Measurements from ENCODE around the gene SUMO2.
A peak's percentile ranks its signal among the peaks of the same experiment; 100 is the strongest.
"Not testable (repeated sequence)": the region's sequence is repeated elsewhere in the genome, so short reads cannot be mapped to it uniquely, and the experiment has no call there.

Gene SUMO2

DNA sequence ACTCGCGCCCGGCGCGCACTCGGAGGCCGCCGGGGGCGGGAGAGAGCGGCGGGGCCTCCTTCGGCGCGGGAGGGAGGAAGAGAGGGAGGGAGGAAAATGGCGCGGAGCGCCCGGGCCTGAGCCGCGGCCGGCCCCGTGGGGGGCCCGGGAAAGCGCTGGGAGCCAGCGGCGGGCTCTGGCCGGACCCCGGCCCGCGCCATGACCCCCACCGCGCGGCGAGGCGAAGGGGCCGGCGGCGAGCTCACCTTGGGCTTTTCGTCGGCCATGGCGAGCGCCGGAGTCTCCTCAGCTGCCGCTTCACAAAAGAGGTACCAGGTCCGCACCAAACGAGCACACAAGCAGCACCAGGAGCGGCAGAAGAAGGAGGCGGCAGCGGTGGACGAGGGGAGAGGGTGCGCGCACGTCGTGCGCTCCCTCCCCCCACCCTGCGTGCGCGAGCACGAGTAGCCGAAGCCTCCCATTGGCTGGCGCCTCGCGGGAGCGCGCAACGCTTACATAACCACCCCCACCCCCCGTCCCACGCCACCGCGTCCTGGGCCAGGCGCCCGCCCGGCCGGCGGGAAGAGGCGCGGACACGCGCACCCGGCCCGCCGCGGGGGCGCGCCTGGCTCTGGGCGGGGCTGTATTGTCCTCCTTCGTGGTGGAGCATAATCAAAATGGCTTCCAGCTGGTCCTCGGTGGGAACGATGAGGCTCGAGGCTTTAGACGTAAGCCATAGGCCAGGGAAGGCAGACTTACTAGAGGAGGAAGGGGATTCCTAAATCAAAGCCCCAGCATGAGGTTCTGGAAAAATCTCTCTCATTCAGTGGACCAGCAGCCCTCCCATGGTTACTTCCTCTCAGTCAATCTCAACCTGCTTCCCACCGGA is at the start of gene SUMO2:
Gene SUMO2 (minus strand): TSS at position 391 of the 868 bp plus-strand sequence. CDS start 125 bp downstream, at position 266.
- no peak for DNase-seq

GRCh38 chr17:75231741-75232464 is 49.1 kb upstream of the SUMO2 start:
- DNase-seq = no peak

DNA sequence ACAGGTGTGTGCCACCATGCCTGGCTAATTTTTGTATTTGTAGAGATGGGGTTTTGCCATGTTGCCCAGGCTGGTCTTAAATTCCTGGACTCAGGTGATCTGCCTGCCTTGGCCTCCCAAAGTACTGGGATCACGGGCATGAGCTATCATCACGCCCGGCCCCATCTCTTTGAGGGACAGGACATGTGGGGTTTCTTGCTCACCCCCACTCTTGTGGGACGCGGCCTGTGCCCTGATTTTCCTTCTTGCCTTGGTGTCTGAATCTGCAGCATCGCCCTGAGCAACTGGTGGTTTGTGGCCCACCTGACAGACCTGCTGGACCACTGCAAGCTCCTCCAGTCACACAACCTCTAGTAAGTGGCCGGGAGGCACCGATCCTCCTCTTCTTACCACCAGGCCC is 48.3 kb upstream of the SUMO2 start:
- DNase-seq = no peak

- DNase-seq = no peak
Observed at GRCh38 chr17:75228847-75229246, 46.1 kb upstream of the SUMO2 start.

- peak; percentile 73 for DNase-seq
Observed at GRCh38 chr17:75228305-75228704, 45.5 kb upstream of the SUMO2 start.

DNA sequence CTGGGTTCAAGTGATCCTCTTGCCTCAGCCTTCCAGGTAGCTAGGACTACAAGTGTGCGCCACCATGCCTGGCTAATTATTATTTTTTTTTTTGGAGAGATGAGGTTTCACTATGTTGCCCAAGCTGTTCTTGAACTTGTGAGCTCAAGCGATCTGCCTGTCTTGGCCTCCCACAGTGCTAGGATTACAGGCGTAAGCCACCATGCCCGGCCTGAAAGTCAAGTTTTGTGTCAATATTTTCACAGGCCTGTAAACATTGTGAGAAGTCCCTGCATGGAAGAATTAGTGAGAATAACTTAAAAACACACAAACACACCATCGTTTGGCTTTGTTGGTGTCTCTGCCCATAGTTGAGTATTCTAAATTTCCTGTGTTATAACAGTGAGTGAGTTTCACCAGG is 45.0 kb upstream of the SUMO2 start:
- DNase-seq = no peak

GRCh38 chr17:75225016-75225415 is 42.3 kb upstream of the SUMO2 start:
- no peak for DNase-seq

DNA sequence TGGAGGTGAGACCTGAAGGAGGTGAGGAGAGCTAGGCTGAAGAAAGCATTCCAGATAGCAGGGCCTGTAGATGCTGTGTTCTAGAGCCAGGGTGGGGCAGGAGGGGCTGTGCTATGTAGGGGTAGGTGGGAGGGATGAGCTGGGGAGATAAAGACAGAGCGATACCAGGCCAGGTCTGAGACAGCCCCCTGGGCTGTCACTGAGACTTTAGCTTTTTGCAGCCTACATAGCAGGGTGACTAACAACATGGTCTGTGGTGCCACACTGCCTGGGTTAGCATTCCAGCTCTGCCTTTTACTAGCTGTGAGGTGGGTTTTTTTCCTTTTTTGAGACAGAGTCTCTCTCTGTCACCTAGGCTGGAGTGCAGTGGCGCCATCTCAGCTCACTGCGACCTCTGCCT is 37.1 kb upstream of the SUMO2 start:
- no peak for DNase-seq

DNA sequence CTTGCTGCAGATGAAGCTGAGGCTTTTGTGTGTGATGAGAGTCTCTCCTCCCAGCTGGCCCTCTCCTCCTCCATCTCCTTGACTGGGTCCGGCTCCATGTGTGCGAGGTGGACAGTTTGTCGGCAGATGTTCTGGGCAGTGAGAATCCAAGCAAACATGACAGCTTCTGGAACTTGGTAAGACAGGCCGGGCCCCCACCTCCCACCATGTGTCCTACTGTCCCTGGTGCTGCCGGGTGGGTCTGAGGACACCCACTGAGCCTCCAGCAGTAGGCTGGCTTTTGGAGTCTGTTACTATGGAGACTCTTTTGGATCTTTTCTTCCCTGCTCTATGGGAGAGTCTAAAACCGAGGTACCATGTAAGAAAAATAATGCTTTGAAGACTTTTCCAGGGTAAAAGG is 35.4 kb upstream of the SUMO2 start:
- DNase-seq = no peak

DNA sequence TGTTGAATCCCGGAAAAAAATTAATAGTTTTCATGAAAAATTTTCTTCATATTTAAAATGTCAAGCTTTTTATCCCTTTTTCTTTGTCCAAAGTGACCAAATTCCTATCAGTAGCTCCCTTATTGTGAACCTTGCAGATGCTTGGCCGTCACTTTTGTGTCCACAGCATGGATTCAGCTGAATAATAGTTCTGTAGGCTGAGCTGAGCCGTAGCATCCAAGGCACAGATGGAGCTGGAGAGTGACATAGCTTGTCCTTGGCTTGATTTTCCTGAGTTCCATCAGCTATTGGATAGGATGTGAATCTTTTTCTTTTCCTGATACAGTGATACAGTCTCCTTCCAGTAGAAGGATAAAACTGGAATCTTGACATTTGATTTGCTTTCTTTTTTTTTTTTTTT is 26.3 kb upstream of the SUMO2 start:
- DNase-seq = no peak

DNA sequence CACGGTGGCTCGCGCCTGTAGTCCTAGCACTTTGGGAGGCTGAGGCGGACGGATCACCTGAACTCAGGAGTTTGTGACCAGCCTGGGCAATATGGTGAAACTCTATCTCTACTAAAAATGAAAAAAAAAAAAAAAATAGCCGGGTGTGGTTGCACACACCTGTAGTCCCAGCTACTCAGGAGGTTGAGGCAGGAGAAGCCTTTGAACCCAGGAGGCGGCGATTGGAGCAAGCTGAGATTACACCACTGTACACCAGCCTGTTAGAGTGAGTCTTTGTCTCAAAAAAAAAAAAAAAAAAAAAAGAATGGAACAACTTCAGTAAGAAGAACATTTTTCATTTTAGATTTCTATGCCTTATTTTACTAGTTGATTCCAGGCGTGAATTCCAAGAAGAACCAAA is 25.4 kb upstream of the SUMO2 start:
- no peak for DNase-seq

- no peak for DNase-seq
Observed at GRCh38 chr17:75207760-75208159, 25.0 kb upstream of the SUMO2 start.

- not testable (repeated sequence) for DNase-seq
Observed at GRCh38 chr17:75207050-75207407, 24.3 kb upstream of the SUMO2 start.

GRCh38 chr17:75205793-75206163 is 23.0 kb upstream of the SUMO2 start:
- DNase-seq = no peak

GRCh38 chr17:75205037-75205792 is 22.5 kb upstream of the SUMO2 start, which contains the start of gene NUP85:
Gene NUP85 (plus strand): TSS chr17:75205679. CDS start chr17:75205762, 83 bp downstream.
- DNase-seq = peak; percentile 60

GRCh38 chr17:75199886-75200618 is 17.3 kb upstream of the SUMO2 start:
- no peak for DNase-seq

DNA sequence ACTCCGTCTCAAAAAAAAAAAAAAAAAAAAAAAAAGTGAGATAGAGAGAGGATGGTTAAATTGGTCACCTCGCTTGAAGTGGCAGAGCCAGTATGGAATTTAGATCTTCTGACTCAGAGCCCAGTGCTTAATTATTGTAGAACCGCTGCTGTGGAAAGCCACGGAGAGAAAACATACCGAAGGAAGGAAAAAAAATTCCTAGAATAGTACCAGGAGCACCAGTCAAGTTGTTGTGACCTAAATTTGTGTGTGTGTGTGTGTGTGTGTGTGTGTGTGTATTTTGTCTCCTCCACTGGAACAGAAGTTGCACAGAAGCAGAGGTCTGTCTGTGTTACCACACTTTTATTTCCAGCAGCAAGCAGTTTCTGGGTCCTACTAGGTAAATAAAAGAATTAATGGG is 12.1 kb upstream of the SUMO2 start:
- no peak for DNase-seq

GRCh38 chr17:75191584-75191983 is 8.8 kb upstream of the SUMO2 start:
- no peak for DNase-seq

DNA sequence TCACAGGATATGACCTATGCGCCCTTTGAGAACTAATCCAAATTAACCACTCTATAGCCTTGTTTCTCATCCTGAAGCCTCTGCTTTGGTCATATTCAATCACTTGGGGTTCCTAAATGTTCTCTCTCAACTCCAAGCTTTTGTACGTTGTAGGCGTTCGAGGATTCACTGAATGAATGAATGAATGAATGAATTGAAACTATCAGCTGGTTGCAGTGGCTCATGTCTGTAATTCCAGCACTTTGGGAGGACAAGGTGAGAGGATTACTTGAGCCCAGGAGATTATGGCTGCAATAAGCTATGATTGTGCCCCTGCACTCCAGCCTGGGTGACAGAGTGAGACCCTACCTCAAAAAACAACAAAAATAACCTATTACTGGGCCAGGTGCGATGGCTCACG is 5.9 kb upstream of the SUMO2 start:
- no peak for DNase-seq

GRCh38 chr17:75183999-75184884 is 1.5 kb upstream of the SUMO2 start:
- DNase-seq = no peak

DNA sequence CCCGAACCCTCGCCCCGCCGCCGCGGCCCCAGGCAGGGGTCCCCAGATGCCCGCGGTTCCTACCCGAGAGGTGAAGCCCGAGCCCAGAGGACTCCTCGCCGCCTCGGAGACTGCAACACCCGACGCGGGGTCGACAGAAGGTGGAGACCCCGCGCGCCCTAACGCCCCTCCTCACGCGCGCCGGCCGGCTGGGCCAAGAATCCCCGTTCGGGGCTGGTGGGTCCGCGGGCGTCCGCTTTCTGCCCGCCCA is 515 bp downstream of the SUMO2 start:
- no peak for DNase-seq
